BJ (cell line): Measurements from ENCODE around the gene L2HGDH. TPM values are rescaled to one million over a fixed set of nuclear protein-coding genes. Genes with fewer than 3 reads are reported as not detected.
"Not testable (repeated sequence)": the region's sequence is repeated elsewhere in the genome, so short reads cannot be mapped to it uniquely, and the experiment has no call there.

Experiments
- CTCF ChIA-PET: fragments of 350-600 bp; formaldehyde crosslinking; extraction: SDS; loops from one replicate; lab custom pipeline; 2021; ENCODE audit warnings: antibody characterized with exemption, inconsistent platforms; lab: Yijun Ruan, JAX
- POLR2A ChIA-PET: fragments of 300-600 bp; sonication (Branson Sonifier 250); formaldehyde crosslinking; extraction: SDS; loops from one replicate; lab custom pipeline; 2021; ENCODE audit warnings: antibody characterized with exemption; lab: Charles Lee
- DNase-seq: peaks from one replicate; pipeline ENCODE4 v3.0.0-alpha.2; 2011; ENCODE audit warnings: low read depth
- H3K27me3 ChIP-seq: 2 replicates; pipeline ENCODE4 v1.6.0; 2011; ENCODE audit warnings: low read length; ENCODE audit not compliant: control insufficient read depth, insufficient read depth
- H3K36me3 ChIP-seq: 2 replicates; pipeline ENCODE4 v1.5.1; 2011; ENCODE audit warnings: low read length; ENCODE audit not compliant: control insufficient read depth, insufficient read depth
- H3K4me3 ChIP-seq: 2 replicates; pipeline ENCODE4 v1.5.1; 2011; ENCODE audit warnings: low read depth, mild to moderate bottlenecking, control low read depth, low read length
- CTCF ChIP-seq: IDR thresholded peaks from 2 replicates; pipeline ENCODE4 v1.5.1; 2011; ENCODE audit warnings: low read depth, mild to moderate bottlenecking, control low read depth, inconsistent platforms, low read length, moderate library complexity; ENCODE audit not compliant: insufficient read depth
- polyA plus RNA-seq: library from polyadenylated mRNA; depleted of rRNA; stranded (reverse); fragments of >200 nt; gene quantifications from 2 replicates; pipeline ENCODE4 v1.2.3, GENCODE V29; 2011

The L2HGDH gene
- polyA plus RNA-seq, 1 experiment: 2.3 TPM

GRCh38 chr14:50357124-50357523, 45.1 kb upstream of the L2HGDH start:
- Histone ChIP-seq H3K4me3 (no peak overlapping the region), H3K36me3 (no peaks in the 10 kb centered on the region), H3K27me3 (no peaks in the 10 kb centered on the region)
- no peak for DNase-seq
- CTCF ChIA-PET: no interaction called here
- no peak for TF ChIP-seq CTCF
- POLR2A ChIA-PET: no interaction called here

- DNase-seq, H3K36me3 ChIP-seq, H3K4me3 ChIP-seq, POLR2A ChIA-PET, H3K27me3 ChIP-seq: not testable (repeated sequence)
- CTCF ChIA-PET: interaction anchor here (0.8 kb wide), 1 partner anchor 13 kb away, joined by 5 read pairs; no protein-coding TSS in a partner anchor
Measured at GRCh38 chr14:50356283-50356682, 44.3 kb upstream of the L2HGDH start.

- no peak for DNase-seq
- Histone ChIP-seq H3K36me3 (no peaks in the 10 kb centered on the region), H3K27me3 (no peaks in the 10 kb centered on the region), H3K4me3 (no peak overlapping the region)
- ChIA-PET POLR2A (no interaction called here), CTCF (interaction anchor here (0.8 to 1.1 kb wide), 2 partner anchors 10 to 14 kb away, joined by 3 to 5 read pairs; no protein-coding TSS in a partner anchor)
- TF ChIP-seq CTCF: no peak
Measured at GRCh38 chr14:50355692-50356091, 43.7 kb upstream of the L2HGDH start.

GRCh38 chr14:50354527-50354926, 42.5 kb upstream of the L2HGDH start:
- no peak for TF ChIP-seq CTCF
- CTCF ChIA-PET: interaction anchor here (1.1 kb wide), 1 partner anchor 11 kb away, joined by 3 read pairs; no protein-coding TSS in a partner anchor
- Histone ChIP-seq H3K4me3 (no peak overlapping the region), H3K36me3 (no peaks in the 10 kb centered on the region), H3K27me3 (no peaks in the 10 kb centered on the region)
- no peak for DNase-seq
- POLR2A ChIA-PET: no interaction called here

- no peak for TF ChIP-seq CTCF
- no peak for DNase-seq
- ChIA-PET POLR2A (no interaction called here), CTCF (no interaction called here)
- Histone ChIP-seq H3K4me3 (no peak overlapping the region), H3K27me3 (no peaks in the 10 kb centered on the region), H3K36me3 (no peaks in the 10 kb centered on the region)
Measured at GRCh38 chr14:50353126-50353525, 41.1 kb upstream of the L2HGDH start.

- H3K27me3 ChIP-seq: no peaks in the 10 kb centered on the region
- CTCF ChIA-PET: no interaction called here
- no peaks in the 10 kb centered on the region for H3K36me3 ChIP-seq
- no peak overlapping the region for H3K4me3 ChIP-seq
- POLR2A ChIA-PET: no interaction called here
- no peak for DNase-seq
- no peak for TF ChIP-seq CTCF
Measured at GRCh38 chr14:50352584-50352983, 40.6 kb upstream of the L2HGDH start.
